NCI-H2171 treated with DMSO at 0.1 percent for 48 hours (cell line): ENCODE measurements around the gene SET.

Source experiments
- DNase-seq: peaks from one replicate; lab custom pipeline; 2025; lab: John Stamatoyannopoulos, UW

SET gene

DNA sequence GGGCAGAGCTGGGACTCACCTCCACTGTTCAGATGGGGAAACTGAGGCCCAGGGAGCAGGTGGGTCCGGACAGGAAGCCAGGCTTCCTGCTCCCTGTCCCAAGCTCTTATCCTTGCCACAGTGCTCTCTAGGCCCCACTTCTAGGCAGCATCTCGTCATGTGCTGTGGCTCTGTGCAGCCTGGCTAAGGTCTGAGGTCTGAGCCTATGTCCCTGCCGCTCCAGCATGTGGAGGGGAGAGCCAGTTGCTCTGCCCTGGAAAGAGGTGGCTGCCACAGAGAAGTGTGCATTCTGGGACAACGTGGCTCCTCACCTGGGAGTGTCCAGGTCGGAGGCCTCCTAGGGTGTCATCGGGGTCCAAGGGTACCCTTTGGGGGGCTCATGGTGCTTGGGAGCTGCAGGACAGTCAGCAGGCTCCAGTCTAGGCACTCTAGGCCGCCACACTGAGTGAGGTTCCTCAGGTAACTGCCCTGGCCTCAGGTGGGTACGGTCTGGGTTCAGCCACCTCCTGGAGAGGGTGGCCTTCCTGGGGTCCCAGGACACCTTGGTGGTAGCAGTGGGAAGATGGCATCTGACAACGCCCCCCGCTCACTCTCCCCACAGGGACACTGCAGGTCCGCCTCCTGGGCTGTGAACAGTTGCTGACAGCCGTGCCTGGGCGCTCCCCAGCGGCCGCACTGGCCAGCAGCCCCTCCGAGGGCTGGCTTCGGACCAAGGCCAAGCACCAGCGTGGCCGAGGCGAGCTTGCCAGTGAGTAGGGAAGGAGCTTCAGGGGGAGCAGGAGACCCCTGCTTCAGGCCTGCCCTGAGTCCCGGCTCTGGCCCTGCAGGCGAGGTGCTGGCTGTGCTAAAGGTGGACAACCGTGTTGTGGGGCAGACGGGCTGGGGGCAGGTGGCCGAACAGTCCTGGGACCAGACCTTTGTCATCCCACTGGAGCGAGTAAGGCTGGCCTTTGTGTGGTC, 23.7 kb downstream of the SET start:
- no peak for DNase-seq

DNA sequence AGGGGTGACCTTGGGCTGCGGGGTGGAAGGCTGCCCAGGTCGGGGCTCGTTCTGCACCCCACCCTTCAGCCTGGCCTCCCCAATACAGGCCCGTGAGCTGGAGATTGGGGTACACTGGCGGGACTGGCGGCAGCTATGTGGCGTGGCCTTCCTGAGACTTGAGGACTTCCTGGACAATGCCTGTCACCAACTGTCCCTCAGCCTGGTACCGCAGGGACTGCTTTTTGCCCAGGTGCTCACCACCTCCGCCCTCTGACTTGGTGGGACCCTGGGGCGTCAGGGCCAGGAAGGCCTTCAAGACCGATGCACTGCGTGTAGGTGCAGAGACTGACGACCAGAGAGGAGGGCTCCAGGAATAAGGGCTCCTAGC, 24.4 kb downstream of the SET start:
- no peak for DNase-seq

DNA sequence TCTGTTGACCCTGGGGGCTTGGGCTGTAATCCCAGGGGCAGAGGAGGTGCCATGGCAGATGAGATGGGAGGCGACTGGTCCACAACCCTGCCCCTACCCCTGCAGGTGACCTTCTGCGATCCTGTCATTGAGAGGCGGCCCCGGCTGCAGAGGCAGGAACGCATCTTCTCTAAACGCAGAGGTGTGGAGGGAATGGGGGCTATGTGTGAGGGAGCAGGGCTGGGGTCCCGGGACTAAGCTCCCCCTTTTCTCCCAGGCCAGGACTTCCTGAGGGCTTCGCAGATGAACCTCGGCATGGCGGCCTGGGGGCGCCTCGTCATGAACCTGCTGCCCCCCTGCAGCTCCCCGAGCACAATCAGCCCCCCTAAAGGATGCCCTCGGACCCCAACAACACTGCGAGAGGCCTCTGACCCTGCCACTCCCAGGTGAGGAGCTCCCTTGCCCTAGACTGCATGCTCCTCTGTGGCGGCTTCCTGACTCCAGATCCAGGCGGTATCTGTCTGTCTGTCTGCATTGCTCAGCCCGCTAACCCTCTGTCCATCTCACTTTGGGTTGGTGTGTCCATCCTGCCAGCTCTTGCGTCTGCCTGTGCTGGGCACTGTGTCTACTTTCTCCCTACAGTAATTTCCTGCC, 25.0 kb downstream of the SET start:
- no peak for DNase-seq

DNA sequence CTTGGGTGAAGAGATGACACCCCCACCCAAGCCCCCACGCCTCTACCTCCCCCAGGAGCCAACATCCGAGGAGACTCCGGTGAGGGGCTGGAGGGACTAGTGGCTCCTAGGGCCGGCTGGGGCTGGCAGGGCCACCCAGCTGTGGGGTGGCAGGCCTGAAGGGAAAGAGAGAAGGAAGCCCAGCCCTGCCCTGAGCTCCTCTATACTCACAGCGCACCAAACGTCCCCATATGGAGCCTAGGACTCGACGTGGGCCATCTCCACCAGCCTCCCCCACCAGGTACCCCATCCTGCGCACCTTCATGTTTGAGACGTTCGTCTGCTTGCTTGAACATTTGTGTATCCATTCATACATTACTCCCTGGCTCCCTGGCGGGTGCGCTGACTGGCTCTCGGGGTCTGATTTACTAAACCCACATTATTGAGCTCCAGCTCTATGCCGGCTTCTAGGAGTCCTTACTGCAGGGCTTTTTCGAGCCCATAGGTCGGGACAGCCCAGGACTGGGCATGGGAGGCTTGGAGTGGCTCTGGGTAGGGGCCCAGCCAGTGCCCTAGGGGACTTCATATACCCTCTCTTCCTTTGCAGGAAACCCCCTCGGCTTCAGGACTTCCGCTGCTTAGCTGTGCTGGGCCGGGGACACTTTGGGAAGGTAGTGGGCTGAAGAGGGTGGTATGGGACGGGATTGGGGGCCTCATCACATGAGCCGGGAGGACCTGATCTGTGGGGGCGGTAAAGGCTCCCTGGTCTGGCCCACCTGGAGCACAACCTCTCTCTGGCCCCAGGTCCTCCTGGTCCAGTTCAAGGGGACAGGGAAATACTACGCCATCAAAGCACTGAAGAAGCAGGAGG, 25.8 kb downstream of the SET start:
- no peak for DNase-seq

DNA sequence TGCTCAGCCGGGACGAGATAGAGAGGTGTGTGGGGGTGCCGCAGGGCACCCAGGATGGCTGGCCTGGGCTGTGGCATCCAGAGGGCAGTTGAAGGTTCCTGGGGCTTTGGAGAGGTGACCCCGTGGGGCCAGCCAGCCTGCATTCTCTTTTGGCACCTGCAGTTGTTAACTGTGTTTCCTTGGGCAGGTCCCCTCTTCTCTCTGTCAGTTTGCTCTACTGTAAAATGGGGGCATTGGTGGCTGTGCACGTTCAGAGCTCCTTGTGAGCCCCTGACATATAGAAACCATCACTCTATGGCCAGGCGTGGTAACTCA, 26.4 kb downstream of the SET start:
- no peak for DNase-seq

DNA sequence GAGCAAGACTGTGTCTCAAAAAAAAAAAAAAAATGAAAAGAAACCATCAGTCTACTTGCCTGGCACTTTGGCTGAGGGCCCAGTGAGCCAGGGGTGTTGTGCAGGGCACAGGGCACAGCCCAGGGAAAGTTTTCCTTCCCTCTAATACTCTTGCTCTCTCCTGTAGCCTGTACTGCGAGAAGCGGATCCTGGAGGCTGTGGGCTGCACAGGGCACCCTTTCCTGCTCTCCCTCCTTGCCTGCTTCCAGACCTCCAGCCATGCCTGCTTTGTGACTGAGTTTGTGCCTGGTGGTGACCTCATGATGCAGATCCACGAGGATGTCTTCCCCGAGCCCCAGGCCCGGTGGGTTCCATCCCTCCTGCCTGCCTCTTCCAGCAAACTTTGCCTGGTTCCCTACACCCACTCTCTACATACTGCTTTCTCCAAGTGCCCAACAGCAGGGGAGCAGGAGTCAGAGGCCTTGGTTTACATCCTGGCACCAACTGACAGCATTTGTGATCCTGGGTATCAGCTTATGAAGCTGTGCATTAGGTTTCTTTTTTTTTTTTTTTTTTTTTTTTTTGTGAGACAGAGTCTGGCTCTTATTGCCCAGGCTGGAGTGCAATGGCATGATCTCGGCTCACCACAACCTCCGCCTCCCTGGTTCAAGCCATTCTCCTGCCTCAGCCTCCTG, 27.7 kb downstream of the SET start:
- peak; percentile 64 for DNase-seq

DNA sequence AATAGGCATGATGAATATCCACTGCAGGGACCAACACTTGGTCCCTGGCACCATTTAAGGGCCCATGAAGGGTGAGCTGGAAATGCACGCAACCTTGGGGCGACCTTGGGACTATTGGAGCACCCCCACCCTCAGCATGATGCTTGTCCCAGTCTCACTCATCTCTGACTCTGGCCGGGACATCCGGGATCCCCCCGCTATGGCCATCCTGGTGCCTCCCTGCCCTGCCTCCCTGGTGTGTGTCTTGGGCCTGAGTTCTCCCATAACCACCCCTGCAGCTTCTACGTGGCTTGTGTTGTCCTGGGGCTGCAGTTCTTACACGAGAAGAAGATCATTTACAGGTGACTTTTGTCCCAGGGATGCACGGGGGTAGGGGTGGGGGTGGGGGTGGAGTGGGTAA, 29.0 kb downstream of the SET start:
- DNase-seq = no peak

DNA sequence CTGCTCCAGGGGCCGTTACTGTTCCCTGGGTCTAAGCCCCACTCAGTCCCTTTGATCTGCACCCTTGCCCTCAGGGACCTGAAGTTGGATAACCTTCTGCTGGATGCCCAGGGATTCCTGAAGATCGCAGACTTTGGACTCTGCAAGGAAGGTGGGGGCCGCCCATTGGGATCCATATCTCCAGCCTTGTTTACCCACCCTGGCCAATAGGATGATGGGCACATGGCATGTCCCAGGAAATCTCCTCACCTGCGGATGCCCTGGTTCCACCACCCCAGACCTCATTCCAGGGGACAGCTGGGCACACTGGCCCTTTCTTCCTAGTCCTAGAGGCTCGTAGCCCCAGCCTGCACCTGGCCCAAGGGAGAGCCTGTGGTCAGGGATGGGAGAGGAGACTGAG, 29.5 kb downstream of the SET start:
- DNase-seq = no peak

DNA sequence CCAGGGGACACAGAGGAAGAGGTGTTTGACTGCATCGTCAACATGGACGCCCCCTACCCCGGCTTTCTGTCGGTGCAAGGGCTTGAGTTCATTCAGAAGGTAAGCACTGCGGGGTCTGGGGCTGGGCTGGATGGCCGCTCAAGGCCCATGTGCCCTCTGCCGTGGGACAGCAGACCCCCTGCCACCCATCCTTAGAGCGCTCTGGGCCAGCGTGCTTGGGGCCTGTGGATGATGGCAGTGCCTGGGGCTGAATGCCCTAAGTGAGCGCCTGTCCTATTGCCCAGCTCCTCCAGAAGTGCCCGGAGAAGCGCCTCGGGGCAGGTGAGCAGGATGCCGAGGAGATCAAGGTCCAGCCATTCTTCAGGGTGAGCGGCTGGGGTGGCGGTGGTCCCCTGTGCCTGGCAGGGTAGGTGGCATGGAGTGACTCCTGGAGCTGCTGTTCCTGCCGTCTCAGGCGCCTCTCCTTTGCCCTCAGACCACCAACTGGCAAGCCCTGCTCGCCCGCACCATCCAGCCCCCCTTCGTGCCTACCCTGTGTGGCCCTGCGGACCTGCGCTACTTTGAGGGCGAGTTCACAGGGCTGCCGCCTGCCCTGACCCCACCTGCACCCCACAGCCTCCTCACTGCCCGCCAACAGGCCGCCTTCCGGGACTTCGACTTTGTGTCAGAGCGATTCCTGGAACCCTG, 31.0 kb downstream of the SET start:
- DNase-seq = no peak

DNA sequence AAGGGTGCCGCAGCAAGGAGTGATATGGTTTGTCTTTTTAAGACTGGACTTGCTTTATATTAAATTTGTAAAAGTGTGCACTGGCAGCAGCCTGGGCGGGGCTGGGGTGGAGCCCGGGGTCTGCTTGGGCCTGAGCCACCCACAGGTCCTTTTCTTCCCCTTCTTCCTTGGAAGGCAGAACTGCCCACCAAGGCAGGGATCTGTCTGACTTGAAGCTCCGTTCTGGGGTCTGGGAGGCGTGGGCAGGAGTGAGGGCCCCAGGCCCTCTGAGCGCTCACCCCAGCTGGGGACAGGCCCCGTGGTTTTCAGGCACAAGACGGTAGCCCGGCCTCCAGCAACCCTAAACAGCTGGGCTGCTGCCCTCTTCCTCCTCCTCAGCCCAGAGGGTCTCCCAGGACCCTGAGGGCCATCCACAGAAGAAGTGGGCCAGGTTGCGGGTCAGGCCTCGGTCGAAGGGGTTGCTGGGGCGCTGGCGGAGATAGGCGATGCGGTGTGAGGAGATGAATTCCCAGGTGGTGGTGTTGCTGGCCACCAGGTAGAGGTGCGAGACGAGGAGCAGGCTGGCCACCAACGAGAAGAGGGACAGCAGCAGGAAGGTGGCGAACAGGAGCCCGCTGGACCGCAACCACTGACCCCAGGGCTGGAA, 31.9 kb downstream of the SET start:
- DNase-seq = no peak

DNA sequence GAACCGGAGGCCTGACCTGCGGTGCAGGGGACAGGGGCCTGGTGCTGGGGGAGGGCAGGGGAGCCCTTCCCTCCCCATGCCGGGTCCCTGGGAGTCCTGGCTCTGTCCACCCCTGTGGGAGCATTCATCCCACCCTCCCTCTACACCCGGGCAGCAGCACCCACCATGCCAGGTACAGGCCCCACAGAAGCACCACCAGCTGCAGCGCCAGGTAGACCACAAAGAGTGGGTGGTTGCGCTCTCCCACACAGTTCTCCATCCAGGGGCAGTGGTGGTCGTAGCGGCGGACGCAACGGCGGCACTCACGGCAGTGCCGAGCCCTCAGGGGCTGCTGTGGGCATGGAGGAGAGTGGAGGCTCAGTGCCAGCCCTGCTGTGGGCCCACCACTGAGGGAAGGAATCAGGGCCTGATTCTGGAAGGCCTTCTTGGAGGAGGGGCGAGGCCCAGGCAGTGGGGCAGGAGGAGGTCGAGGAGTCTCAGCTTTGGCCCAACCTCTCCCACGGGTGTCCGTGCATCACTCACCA, 32.5 kb downstream of the SET start:
- no peak for DNase-seq

DNA sequence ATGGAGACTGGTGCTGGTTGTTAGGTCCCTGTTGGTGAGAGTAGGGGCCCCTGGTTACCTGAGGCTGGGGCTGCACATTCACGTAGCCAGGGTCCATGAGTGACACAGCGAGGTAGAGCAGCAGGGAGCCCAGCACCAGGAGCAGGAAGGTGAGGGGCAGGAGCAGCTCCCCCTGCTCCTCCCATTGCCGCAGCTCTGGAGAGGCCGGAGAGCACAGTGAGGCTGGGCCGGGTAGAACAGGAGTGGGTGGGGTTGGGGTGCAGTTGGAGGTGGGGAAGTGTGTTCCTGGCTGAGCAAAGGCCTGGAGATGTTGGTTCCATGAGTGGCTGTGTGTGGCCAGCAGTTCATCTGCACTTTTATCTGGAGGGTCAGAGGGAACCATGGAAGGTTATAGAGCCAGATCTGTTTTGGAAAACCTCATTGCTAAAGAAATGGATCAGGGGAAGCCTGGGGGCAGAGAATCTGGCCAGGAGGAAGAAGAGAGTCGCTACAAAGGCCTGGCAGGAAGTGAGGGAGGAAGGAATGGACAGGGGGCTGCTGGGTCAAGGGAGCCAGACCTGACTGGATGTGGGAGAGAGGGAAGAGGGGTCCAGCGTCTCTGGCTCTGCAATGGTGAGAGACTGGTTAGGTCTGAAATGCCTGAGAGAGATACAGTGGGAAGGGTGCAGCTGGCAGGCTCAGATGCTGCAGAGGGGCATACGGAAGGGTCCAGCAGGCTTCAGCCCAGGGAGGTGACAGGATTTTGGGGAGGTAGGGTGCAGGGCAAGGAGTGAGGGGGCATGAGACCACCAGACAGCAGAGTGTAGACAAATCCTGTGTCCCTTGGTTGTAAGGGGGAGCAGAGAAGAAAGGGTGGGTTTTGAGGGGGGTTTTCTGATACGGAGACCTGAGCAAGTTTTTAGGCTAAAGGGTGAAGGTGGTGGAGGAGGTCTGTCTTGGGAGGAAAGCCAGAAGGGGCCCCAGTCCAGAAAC, 33.6 kb downstream of the SET start:
- DNase-seq = no peak

DNA sequence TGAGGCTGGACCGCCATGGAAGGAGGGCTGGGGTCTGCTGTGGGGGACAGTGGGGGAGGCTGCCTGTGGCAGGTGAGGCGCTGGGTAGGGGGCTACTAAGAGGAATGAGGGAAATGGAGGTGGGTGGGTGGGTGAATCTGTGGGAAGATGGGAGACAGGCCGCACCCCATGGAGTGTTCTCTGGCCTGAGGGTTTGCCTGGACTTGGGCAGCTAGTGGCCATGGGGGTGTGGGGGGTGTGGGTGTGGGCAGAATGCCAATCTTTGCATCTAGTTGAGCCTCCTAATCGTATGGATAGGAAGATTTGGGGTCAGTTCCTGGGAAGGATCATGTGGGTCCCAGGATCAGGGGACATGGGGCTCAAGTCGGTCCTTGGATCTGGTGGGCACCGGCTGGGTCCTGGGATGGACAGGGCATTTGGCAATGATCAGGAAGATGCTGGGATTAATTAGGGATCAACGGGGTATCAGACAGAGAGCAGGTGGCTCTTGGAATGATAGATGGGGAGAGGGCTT, 34.4 kb downstream of the SET start:
- no peak for DNase-seq

DNA sequence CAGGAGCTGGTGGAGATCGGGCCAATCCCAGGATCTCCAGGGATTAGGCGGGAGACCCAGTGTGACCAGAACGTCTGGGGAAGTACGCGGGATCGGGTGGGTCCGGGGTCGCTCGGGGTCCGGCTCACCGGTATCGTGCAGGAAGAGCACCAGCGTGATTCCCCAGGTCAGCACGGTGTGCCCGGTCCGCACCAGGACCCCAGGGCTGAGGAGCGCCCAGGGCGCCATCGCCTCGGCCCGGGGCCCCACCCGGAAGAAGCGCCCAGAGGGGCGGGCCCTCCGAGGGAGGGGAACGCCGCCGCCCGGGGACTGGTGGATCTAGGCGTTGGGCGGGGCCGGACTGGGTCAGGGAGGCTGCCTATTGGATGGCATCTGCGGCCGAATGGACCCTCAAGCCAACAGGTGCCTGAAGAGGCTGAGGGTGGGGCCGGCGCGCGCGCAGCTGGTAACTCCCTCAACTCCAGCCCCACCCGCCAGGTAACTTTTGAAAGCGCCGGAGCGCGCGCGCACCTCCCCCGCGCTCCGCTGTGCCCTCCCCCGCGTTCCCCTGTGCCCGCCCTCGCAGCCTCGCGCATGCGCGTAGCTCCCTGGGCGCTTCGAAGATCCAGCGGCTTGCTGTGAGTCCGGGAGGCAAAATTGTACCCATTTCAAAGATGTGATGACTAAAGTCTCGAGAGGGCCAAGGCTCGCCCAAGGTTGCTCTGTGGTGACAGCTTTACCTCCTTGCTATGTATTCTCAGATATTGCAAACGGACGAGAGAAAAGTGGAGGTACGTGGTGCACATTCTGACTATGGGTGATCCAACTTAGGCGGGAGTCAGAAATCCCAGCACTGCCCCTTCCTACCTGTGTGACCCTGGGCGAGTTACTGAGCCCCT, 35.1 kb downstream of the SET start, which contains the start of gene ZDHHC12:
Gene ZDHHC12 (minus strand): TSS at position 262 of the 878 bp plus-strand sequence. CDS start 34 bp downstream, at position 228.
- DNase-seq = peak; percentile 100

DNA sequence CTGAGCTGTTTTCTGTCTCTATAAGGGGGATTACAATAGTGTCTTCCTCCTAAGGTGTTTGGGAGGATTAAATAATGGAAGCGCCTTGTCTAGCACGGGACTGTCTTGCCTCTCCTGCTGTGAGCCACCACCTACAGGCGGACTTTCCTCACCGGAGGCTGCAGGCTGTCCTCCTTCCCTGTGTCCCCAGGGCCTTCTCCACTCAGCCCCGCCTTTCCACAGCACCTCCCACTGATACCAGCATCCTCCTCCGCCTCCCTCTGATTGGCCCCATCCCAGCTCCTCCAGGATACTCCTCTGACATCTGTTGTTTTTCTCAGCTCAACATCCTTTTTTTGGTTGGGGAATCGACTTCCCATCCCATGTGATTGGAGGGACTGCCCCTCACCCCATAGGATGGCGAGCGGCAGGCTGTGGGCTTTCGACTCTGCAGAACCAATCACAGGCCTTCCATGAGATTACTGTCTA, 35.8 kb downstream of the SET start:
- peak; percentile 100 for DNase-seq

DNA sequence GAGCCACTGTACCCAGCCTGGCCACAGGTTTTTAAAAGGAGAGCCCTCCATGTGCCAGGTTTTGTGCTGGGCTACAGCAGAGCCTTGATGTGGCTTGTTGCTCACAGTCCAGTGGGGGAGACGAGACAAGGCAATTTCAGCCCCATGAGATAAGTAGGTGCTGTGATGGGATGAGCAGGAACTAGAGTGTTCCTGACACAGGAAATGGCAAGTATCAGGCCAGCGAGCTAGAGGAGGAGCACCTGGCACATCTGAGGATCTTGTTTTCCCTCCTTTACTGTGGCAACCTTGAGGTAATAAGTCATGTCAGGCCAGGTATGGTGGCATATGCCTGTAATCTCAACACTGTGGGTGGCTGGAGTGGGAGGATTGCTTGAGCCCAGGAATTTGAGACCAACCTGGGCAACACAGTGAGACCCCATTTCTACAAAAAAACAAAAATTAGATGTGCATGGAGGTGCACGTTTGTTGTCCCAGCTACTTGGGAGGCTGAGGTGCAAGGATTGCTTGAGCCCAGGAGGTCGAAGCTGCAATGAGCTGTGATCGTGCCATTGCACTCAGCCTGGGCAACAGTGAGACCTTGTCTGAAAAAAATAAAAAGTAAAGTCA, 38.7 kb downstream of the SET start:
- peak; percentile 25 for DNase-seq

DNA sequence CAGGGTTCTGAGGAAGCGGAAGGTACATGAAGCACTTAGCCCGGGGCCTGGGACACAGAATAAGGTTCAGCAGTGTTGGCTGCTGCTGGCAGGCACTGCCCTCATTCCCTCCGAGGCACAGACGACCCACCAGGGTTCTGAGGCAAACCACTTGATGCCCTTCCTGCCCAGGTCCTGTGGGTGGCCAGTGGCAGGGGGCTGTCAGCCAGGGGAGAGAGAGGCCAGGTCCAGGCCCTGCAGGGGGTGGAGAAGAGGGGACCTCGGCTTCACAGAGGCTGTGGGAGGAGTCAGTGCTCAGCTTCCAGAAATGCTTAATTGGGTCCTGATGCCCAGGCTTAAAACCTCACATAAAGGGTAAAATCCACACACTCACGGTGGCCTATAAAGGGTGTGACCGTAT, 39.3 kb downstream of the SET start:
- no peak for DNase-seq

DNA sequence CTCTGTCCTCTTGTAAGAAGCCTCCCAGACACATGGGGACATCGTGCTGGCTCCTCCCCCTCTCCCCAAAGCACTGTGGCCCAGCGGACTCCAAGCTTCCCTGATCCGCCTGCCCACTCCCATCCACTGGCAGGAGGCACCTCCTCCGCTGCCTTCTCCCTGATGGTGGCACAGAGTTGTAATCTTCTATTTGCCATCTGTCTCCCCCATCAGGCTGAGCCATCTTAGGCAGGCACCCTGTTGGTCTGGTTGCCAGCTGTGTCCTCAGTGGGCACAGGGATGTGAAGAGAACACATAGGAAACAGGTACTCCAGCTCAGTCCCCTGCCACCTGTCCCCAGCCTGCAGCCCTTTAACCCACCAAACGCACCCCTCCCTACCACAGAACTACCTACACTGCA, 40.3 kb downstream of the SET start:
- peak; percentile 94 for DNase-seq
